Stomach (tissue), 9 donors: ENCODE measurements around the gene NAXE. TPM values are rescaled to one million over a fixed set of nuclear protein-coding genes. Genes with fewer than 3 reads are reported as not detected.

Experiments used
- DNase-seq, 2 donors: peaks; one replicate each; pipeline versions ENCODE4 v3.0.0 to v3.0.0-alpha.2; 2013 to 2019
- H3K27ac ChIP-seq, 5 donors: fragments of 200-600 bp in 4 of 5; sonication (generic) in 4 of 5; one replicate each; pipeline ENCODE4 v1.5.1; 2013 to 2019; ENCODE audit warnings: mild to moderate bottlenecking in 1 of 5, moderate library complexity in 1 of 5
- H3K27me3 ChIP-seq, 3 donors: fragments of 200-600 bp; sonication (generic); one replicate each; pipeline ENCODE4 v1.5.1; 2017 to 2019; ENCODE audit warnings: mixed run types in 1 of 3
- H3K36me3 ChIP-seq, 4 donors: fragments of 200-600 bp; sonication (generic); 1 replicate in 3 of 4; 2 replicates in 1 of 4; pipeline ENCODE4 v1.5.1; 2016 to 2019
- H3K4me1 ChIP-seq, 4 donors: fragments of 200-600 bp; sonication (generic); one replicate each; pipeline ENCODE4 v1.5.1; 2016 to 2019
- H3K4me3 ChIP-seq, 4 donors: fragments of 200-600 bp; sonication (generic) in 3 of 4; one replicate each; pipeline ENCODE4 v1.5.1; 2016 to 2019; ENCODE audit warnings: mild to moderate bottlenecking in 1 of 4
- H3K9me3 ChIP-seq, 4 donors: fragments of 200-600 bp; sonication (generic); one replicate each; pipeline ENCODE4 v1.5.1; 2016 to 2019
- CTCF ChIP-seq, 7 experiments: fragments of 450-650 bp in 4 of 7; fragments of 200-600 bp in 3 of 7; sonication (generic) in 3 of 7; IDR thresholded peaks; one replicate each; pipeline ENCODE4 v1.5.1; 2016 to 2019; ENCODE audit warnings: antibody characterized with exemption in 7 of 7, control low read depth in 2 of 7, mild to moderate bottlenecking in 1 of 7
- EP300 ChIP-seq: sonication (generic); formaldehyde crosslinking; IDR thresholded peaks from one replicate; pipeline ENCODE4 v1.6.1; 2017; ENCODE audit warnings: antibody characterized with exemption
- POLR2A ChIP-seq, 4 donors: fragments of 450-650 bp; IDR thresholded peaks; one replicate each; pipeline ENCODE4 v1.6.1; 2016; ENCODE audit warnings: antibody characterized with exemption in 4 of 4, control low read depth in 2 of 4, mild to moderate bottlenecking in 1 of 4, moderate library complexity in 1 of 4
- POLR2AphosphoS5 ChIP-seq, 3 donors: sonication (generic); formaldehyde crosslinking; IDR thresholded peaks; one replicate each; pipeline ENCODE4 v1.6.1; 2016; ENCODE audit warnings: antibody characterized with exemption in 3 of 3
- WGBS, 5 donors: extraction: QIAGEN DNeasy Blood & Tissue Kit in 3 of 5; methylation state at CpG; one replicate each; pipeline versions ENCODE4 v1.1.5 to v1.1.7; 2013 to 2018; 5-methylcytosine and 5-hydroxymethylcytosine counted together
- intact Hi-C: fragments of 100-400 bp; cut with DNase I; formaldehyde crosslinking; loops from one replicate; pipeline ENCODE4 v1.15.1; 2023; ENCODE audit warnings: low total_unique reads
- polyA plus RNA-seq, 3 donors: library from polyadenylated mRNA; stranded (reverse); fragments of 200-250 nt; gene quantifications; one replicate each; pipeline ENCODE4 v1.2.3, GENCODE V29; 2013
- total RNA-seq, 5 donors: library from RNA; depleted of rRNA; stranded (reverse); fragments of >200 nt; gene quantifications; one replicate each; pipeline versions ENCODE4 v1.1.0 to v1.2.3, GENCODE V29; 2014 to 2016
- donor health status: healthy with polysubstance abuse.
- donor health status: Bipolar disorder and iron deficiency.
- donor health status: healthy.

The NAXE gene
- total and polyA plus RNA-seq, 8 donors = 46.1 to 84.9 (median 69.9) TPM

DNA sequence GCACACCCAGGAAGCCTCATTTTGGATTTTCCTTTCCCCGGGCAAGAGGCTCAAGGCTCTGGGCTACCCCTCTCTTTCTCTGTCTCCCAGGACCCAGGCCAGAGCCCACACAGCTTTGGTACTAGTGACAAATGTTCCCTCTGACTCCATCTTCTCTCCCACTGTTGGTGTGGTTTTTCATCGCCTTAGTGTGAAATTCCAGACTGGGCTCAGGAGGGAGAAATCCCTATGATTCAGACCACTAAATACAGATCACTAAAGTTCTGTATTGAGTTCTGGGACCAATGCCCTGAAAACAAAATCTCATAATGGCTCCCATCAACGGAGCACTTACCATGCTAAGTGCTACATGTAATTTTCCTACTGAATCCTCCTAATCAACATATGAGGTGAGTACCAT is 45.3 kb upstream of the NAXE start:
- 89 to 96% (median 93%) methylated on average over 3 of the region's 3 CpGs for WGBS, 5 donors
- H3K9me3 ChIP-seq = no peaks in the 10 kb centered on the region
- H3K27ac ChIP-seq = no peak overlapping the region
- no peak overlapping the region for H3K4me3 ChIP-seq
- intact Hi-C loops = no loop called here
- no peaks in the 10 kb centered on the region for H3K4me1 ChIP-seq
- no peaks in the 10 kb centered on the region for H3K27me3 ChIP-seq
- peaks cover 0 to 16% (median 0%) of the 10 kb centered on the region in 4 donors for H3K36me3 ChIP-seq
- TF ChIP-seq CTCF (IDR thresholded peaks at IDR 0.05) = no peak
- TF ChIP-seq POLR2A (IDR thresholded peaks at IDR 0.05) = no peak
- TF ChIP-seq EP300 = no peak
- no peak for TF ChIP-seq POLR2AphosphoS5 (IDR thresholded peaks at IDR 0.05)
- DNase-seq = no peak

- no peaks in the 10 kb centered on the region for H3K4me1 ChIP-seq
- intact Hi-C loops = no loop called here
- no peaks in the 10 kb centered on the region for H3K27me3 ChIP-seq
- H3K9me3 ChIP-seq = no peaks in the 10 kb centered on the region
- TF ChIP-seq CTCF (IDR thresholded peaks at IDR 0.05) (no peak), EP300 (no peak), POLR2AphosphoS5 (IDR thresholded peaks at IDR 0.05) (no peak), POLR2A (IDR thresholded peaks at IDR 0.05) (no peak)
- no peak for DNase-seq
- 94 to 99% (median 97%) methylated on average over 4 of the region's 4 CpGs for WGBS, 5 donors
- H3K4me3 ChIP-seq = no peak overlapping the region
- no peak overlapping the region for H3K27ac ChIP-seq
- peaks cover 0 to 16% (median 0%) of the 10 kb centered on the region in 4 donors for H3K36me3 ChIP-seq
Measured at GRCh38 chr1:156547434-156547833, 44.1 kb upstream of the NAXE start.

DNA sequence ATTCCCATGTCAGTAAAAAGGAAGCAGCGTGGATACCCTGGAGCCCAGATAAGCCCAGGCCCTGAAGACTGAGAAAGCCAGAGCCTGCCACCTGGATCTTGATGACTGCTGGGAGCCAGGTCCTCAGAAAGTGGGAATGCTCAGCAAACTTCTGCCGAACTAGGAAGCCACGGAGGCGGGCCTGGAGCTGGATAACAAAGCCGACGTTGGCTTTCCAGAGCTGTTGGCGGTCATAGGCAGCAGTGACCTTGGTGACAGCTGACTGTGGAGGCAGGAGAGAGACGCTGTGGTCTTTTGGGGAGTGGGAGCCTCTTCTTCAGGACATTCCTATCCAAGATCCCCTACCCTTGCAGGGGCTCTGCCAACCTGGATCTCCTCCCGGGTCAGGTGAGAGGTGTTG is 43.6 kb upstream of the NAXE start:
- no peaks in the 10 kb centered on the region for H3K9me3 ChIP-seq
- no peak overlapping the region for H3K27ac ChIP-seq
- H3K4me1 ChIP-seq = no peaks in the 10 kb centered on the region
- peaks cover 0 to 16% (median 0%) of the 10 kb centered on the region in 4 donors for H3K36me3 ChIP-seq
- 89 to 93% (median 91%) methylated on average over 8 to 9 of the region's 9 CpGs for WGBS, 5 donors
- DNase-seq = no peak
- no peak for TF ChIP-seq EP300
- no peak for TF ChIP-seq POLR2AphosphoS5 (IDR thresholded peaks at IDR 0.05)
- TF ChIP-seq CTCF (IDR thresholded peaks at IDR 0.05) = no peak
- TF ChIP-seq POLR2A (IDR thresholded peaks at IDR 0.05) = no peak
- H3K4me3 ChIP-seq = no peak overlapping the region
- no peaks in the 10 kb centered on the region for H3K27me3 ChIP-seq
- intact Hi-C loops = no loop called here

DNA sequence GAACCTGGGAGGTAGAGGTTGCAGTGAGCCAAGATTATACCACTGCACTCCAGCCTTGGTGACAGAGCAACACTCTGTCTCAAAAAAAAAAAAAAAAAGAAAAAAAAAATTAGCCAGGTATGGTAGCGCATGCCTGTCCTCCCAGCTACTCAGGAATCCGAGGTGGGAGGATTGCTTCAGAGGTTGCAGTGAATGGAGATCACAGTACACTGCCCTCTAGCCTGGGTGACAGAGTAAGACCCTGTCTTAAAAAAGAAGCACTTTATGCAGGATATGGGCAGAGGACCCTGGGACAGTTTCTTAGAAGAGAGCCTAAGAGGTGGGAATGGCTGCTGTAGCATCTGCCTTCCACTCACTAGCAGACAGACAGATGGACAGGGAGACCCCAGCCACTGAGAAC is 42.2 kb upstream of the NAXE start:
- Histone ChIP-seq H3K27me3 (no peaks in the 10 kb centered on the region), H3K4me1 (no peaks in the 10 kb centered on the region), H3K36me3 (peaks cover 0 to 16% (median 0%) of the 10 kb centered on the region in 4 donors), H3K9me3 (no peaks in the 10 kb centered on the region), H3K27ac (no peak overlapping the region), H3K4me3 (no peak overlapping the region)
- no peak for DNase-seq
- TF ChIP-seq CTCF (IDR thresholded peaks at IDR 0.05) (no peak), POLR2A (IDR thresholded peaks at IDR 0.05) (no peak), EP300 (no peak), POLR2AphosphoS5 (IDR thresholded peaks at IDR 0.05) (no peak)
- WGBS, 5 donors = 66 to 90% (median 80%) methylated on average over 2 of the region's 2 CpGs
- intact Hi-C loops = no loop called here
